ENCODE data around the gene FGF3.
A peak's percentile ranks its signal among the peaks of the same experiment; 100 is the strongest.

The FGF3 gene

DNA sequence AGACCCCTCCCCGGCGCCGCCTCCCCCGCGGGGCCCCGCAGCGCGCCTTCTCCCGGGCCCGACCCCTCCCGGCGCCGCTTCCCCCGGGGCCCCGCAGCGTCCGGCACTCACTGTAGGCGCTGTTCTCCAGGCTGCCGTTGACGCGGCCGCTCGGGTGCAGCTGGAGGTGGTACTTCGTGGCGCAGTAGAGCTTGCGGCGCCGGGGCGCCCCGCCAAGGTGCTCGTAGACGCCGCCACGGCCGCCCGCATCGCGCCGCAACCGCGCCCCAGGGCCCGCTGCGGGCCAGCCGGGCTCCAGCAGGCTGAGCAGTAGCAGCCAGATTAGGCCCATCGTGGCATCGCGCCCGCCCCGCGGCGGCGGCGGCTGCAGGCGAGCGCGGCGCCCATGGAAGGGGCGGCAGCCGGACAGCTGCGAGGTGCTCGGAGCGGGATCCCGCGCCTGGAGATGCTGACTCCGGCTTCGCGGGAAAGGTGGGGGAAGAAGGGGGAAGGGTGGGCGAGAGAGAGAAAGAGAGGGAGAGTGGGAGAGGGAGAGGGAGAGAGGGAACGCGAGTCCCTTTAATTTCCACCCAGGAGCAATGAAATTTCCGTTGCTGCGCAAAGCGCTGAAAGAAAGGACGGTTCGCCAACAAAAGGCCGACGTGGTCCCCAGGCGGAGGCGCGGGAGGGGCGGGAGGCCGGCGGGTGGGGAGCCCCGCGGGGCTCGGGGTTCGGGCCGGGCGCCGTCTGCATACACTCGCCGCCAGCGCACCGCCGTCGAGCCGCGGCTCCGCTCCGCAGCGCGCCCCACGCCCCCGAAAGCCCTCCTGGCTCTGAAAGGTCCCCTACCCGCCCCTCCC, at the start of gene FGF3:
FGF3 (minus strand) TSS at position 814 of the 839 bp plus-strand sequence; CDS start at position 331, 483 bp downstream.
- DNase-seq (ENCODE audit: low spot score), result no peak

- no peak for DNase-seq (ENCODE audit: low spot score)
These were observed 49.7 kb upstream of the FGF3 start for GRCh38 chr11:69868871-69869270.

DNA sequence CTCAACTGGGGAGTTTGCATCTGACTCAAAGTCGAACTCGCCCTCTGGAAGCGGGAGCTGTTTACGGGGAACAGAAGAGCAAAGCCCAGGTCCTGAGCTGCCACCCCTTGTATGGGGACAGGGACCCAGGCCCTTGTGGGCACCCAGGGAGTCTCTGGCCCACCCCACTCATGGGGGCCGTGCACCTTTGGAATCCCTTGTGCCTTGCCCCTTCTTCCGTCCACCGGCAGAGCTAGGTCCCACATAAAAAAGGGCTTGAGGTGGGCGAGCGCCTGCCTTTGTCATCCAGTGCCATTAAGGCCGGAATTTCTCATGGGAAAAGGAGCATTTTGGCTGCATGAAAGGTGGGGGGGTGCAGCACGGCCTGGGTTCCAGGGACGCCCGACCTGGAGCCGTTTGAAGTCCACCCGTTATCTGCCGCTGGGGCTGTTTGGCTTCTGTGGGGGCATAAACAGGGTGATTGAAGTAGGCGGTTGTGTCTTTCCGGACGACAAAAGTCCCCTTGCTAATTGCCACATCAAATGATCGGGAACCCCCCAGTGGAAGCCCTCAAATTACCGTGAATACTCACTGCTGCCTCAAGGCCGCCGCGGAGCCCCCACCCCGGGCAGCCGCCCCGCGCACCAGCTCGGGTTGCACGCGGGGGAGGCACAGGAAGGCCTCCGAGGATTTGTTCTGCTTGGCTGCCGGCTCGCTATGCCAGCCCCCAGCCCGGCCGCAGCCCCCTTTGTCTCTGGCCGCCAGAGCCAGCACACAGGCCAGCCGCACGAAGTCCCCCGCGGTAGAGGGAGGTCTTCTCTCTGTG, 49.0 kb upstream of the FGF3 start:
- peak; percentile 71 for DNase-seq (ENCODE audit: low spot score)

DNA sequence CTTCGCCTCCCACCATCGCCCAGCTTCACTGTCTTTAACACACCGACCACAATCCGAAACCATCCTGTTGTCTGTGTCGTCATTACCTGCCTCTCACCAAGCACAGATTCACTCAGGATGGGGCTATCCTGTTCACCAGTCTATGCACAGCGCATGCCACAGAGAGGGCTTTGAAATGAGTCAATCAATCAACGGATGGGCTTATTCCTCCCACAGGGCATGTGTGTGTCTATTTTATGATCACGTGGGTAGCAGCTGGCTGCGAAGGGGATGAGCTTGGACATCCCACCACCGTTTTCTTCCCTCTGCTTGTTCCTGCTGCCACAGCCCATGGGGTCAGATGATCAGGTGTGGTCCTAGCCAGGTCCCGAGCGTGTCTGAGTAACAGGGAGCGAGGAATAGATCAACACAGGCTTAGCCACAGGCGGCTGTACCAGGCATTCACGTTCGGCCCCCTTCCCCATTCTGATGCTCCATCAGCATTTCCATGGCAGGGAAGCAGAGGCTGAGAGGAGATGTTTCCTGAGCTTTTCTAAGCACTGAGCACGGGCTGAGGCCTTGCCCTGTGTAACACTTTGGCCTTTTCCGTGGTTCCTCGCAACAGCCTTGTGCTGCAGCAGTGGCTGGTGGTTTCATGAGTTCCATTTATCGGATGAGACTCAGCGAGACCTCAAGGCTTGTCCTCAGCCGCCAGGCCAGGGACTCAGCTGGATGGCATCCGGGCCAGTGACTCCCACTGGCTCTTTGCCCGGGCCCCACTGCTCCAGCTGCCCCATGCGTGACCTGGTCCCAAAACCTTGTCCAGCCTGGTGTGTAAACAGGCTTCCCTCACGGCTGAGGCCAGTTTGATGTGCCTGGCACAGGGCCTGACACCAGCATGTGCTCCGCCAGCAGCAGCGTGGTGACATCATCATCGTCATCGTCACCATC, 48.1 kb upstream of the FGF3 start:
- DNase-seq (ENCODE audit: low spot score), result no peak

GRCh38 chr11:69866648-69867047, 47.4 kb upstream of the FGF3 start:
- no peak for DNase-seq (ENCODE audit: low spot score)

GRCh38 chr11:69865707-69866106, 46.5 kb upstream of the FGF3 start:
- DNase-seq (ENCODE audit: low spot score), result no peak

DNA sequence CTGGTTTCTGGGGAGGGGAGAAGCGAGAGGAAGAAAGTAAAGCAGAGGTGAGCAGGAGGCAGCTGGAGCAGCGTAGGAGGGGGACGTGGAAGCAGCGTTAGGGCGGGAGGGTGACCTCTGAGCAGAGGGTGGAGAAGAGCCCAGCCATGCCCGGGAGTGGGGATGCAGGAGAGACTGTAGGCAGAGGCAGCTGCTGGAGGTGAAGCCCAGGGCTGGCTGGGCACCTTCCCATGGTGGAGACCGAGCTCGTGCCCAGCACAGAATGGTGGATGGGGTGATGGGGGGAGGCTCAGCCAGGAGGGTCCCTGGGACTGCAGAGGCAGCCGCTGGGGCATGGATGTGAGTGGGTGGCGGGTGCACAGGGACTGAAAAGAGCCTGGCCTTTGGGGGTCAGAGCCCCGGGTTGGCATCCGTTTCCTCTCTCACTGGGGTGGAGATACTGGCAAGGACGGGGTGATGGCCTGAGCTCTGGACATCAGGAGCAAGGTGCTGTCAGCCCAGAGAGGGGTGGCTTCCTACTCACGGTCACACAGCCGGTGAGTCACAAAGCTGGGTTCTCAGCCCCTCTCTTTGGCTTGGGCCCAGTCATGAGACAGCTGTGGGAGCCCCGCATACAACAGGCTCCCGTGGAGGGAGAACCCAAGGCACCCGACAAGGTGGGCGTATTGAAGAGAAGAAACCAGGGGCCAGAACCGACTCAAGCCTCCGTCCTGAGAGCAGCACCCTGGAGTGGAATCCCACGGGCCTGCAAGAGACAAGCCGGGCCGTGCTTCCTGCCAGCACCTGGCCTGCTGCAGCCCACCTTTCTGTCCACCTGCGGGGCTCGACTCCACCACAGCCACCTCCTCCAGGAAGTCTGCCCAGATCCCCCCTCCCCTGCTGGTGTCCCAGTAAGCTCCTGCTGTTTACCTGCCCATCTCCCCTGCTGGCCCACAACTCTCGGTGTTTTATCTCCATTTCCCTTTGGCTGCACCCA, 45.8 kb upstream of the FGF3 start:
- no peak for DNase-seq (ENCODE audit: low spot score)

GRCh38 chr11:69863544-69864200, 44.5 kb upstream of the FGF3 start:
- DNase-seq (ENCODE audit: low spot score), result no peak

GRCh38 chr11:69862797-69863543, 43.8 kb upstream of the FGF3 start:
- no peak for DNase-seq (ENCODE audit: low spot score)

- no peak for DNase-seq (ENCODE audit: low spot score)
These were observed 43.1 kb upstream of the FGF3 start for GRCh38 chr11:69862331-69862771.

DNA sequence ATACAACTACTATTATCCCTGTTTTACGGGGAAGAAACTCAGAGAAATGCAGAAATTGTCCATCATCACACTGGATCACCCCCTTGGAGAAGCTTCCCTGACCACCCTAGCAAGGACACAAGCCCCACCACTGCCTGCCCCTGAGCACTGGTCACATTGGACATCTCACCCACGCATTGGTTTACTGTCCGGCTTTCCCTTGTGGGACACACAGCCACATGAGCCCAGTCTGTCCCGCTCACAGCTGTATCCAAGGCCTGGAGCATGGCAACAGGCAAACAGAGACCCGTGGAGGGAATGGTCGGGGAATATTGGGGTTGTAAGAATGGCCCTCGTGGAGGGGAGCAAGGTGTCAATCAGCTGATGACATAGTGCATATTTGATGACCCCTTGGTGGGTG, 42.7 kb upstream of the FGF3 start:
- no peak for DNase-seq (ENCODE audit: low spot score)

DNA sequence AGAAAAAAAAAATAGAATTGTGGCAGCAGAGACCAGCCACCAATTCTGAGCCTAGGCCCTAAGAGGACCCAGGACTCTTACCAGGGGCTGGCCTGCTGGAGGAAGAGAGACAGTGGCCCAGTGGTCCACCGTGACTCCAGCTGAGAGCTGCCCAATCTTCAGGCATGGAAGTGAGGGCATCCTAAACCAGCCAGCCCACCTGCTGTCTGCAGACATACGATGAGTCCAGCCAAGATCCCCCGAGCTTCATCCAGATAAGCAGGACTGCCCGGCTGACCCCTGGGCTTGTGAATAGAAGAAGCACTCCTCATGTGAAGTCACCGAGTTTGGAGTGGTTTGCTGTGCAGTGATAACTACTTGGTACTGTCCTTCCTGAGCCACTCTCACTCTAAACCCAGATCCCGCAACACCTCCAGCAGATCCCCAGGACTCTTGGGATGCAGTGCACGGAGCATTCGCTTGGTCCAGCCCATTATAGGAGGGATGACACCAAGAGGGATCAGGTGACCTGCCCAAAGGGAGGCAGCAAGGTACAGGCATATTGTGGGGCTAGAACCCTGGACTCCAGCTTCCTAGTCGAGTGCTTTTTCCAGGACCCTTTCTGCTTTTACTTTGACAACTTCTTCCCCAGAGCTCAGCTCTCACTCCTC, 41.7 kb upstream of the FGF3 start:
- DNase-seq (ENCODE audit: low spot score), result no peak

GRCh38 chr11:69860244-69860643, 41.0 kb upstream of the FGF3 start:
- no peak for DNase-seq (ENCODE audit: low spot score)

GRCh38 chr11:69859275-69859934, 40.2 kb upstream of the FGF3 start:
- no peak for DNase-seq (ENCODE audit: low spot score)

DNA sequence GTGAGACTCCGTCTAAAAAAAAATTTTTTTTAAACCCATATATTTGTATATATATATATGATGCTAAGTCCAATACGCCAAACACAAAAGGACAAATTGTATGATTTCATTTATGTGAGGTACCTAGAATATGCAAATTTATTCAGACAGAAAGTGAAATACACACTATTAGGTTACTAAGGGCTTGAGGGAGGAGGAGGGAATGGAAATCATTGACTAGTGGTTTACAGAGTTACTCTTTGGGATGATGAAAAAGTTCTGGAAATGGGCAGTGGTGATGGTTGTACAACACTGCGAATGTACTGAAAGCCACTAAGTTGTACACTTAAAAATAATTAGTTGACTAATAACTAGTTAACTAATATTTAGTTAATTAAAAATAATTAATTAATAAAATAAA, 36.2 kb upstream of the FGF3 start:
- no peak for DNase-seq (ENCODE audit: low spot score)

DNA sequence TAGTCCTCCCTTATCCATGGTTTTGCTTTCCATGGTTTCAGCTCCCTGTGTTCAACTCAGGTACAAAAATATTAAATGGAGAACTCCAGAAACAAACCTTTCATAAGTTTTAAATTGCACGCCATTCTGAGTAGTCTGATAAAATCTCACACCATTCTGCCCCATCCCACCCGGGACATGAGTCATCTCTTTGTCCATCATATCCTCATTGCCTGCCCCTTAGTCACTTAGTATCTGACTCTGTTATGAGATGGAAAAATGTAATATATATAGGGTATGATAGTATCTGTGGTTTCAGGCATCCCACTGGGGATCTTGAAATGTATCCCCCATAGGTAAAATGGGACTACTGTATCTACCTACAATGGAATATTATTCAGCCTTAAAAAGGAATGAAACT, 35.5 kb upstream of the FGF3 start:
- DNase-seq (ENCODE audit: low spot score), result no peak

GRCh38 chr11:69852056-69852455, 32.8 kb upstream of the FGF3 start:
- no peak for DNase-seq (ENCODE audit: low spot score)

GRCh38 chr11:69848201-69848600, 29.0 kb upstream of the FGF3 start:
- DNase-seq (ENCODE audit: low spot score), result no peak

- no peak for DNase-seq (ENCODE audit: low spot score)
These were observed 25.2 kb upstream of the FGF3 start for GRCh38 chr11:69844396-69844795.
